ENCODE measurements around the gene UBA6.

Gene UBA6

DNA sequence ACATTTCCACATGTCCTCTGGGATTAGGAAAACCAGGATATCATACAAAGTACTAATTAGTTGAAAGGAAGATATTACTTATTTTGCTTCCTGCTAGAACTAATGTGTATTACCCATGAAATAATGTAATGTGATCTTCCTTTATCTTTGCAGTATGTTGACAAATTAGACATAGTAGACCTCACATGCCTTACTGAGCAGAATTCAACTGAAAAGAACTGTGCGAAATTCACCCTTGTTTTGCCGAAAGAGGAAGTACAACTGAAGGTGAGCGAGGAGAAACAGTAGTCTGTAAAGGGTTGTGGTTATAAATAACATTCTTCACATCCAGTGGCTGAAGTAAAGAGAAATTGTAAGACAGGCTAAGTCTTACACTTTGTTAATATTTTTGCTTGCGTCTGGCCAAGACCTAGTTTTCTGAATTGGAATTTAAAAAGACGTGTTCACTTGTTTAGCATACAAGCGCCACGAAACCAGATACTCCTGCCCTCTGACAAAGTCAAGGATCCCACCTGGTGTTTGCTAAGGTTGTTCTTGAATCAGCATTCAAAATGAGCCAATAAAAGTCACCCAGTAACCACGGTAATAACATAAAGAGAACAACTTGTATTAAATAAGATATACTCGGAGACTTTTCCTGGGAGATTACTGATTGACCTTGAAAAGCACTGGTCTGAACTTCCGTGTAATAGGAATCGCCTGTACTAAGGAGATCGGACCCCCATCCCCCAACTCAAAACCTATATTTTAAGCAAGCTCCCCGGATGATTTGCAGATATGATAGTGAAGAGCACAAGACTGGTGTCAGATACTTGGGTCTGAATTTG, 125.5 kb downstream of the UBA6 start:
- peak; percentile 96 for DNase-seq

DNA sequence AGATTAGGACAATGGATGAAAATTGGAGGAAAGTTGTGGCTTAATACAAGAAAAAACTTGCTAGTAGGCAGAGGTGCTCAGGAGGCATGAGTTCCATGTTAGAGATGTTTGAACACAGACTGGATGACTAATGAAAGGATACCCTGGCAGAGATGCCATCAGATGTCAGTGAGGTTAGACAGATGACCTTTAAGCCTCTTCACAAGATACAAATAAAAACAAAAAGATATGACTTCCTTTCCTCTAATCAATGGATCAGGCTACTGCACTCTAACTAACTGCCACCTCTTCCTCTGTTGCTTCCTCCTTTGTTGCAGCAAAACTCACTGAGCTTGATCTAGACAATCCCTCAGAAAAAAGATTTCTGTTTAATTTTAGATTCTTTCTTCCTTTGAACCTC, 127.8 kb downstream of the UBA6 start:
- DNase-seq, result no peak

DNA sequence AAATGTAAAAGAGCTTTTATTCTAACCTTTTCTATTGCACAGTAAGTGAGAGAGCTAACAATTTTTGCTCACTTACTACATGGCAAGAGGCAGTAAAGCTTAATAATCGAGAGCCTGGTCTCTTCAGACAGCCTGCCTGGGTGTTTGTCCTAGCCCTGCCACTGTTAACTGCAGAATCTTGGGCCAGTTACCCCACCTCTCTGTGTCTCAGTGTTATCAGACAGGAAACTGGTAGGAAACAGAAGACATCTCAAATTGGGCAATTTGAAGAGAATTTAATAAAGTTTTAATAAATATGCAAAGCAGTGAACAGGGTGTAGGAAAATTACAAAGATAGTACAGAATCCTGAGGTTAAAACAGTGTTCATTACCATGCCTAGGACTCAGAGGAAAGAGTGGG, 129.0 kb downstream of the UBA6 start:
- no peak for DNase-seq

DNA sequence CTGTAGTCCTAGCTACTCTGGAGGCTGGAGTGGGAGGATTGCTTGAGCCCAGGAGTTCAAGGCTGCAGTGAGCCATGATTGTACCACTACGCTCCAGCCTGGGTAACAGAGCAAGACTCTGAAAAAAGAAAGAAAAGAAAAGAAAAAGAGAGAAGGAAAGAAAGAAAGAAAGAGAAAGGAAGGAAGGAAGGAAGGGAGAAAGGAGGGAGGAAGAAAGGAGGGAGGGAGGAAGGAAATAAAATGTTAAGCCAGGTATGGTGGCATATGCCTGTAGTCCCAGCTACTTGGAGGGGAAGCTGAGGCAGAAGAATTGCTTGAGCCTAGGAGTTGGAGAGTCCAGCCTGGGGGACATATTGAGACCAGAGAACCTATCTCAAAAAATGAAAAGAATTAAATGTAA, 130.4 kb downstream of the UBA6 start:
- no peak for DNase-seq

DNA sequence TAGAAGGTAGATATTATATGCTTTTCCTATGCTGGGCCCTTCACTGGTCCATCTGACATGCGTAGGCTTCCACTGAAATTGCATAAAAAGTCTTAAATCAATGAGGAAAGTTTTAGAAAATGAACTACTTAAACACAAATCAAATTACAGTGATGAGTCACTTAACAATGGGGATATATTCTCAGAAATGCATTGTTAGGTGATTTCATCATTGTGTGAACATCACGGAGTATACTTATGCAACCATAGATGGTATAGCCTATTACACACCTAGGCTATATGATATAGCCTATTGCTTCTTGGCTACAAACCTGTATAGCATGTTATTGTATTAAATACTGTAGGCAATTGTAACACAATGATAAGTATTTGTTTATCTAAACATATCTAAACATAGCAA, 132.1 kb downstream of the UBA6 start:
- no peak for DNase-seq

- DNase-seq, result no peak
Measured at GRCh38 chr4:67566335-67566734, 134.6 kb downstream of the UBA6 start.

GRCh38 chr4:67565284-67565683, 135.7 kb downstream of the UBA6 start:
- no peak for DNase-seq
